ENCODE data around the gene INHBA.

Gene INHBA

DNA sequence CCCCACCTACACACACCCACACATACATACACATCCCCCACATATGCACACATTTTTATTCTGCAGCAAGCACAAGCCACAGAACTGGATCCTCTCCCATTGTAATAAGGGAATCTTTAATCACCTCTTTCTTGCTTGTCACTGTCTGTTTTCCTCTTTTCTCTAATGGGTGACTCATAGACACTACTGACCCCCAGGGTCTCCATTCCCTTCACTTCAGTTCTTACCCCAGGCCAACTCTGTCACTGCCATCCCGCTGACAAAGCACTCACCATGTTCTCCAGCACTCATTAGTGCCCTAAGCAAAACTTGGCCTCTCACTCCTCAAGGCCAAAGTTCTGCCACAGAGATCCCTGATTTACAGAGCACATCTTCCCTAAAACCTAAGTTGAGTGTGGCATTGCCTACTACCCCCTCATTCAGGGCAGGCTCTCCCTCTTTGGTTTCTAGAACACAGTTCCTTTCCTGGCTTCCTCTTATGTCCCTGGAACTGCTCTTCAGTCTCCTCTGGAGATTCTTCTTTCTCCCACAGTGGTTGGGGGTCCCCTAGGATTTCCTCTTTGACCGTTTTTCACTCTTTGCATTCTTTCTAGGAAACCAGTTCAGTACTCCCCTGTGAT, 39.6 kb upstream of the INHBA start:
- TF ChIP-seq, protein P1, sequence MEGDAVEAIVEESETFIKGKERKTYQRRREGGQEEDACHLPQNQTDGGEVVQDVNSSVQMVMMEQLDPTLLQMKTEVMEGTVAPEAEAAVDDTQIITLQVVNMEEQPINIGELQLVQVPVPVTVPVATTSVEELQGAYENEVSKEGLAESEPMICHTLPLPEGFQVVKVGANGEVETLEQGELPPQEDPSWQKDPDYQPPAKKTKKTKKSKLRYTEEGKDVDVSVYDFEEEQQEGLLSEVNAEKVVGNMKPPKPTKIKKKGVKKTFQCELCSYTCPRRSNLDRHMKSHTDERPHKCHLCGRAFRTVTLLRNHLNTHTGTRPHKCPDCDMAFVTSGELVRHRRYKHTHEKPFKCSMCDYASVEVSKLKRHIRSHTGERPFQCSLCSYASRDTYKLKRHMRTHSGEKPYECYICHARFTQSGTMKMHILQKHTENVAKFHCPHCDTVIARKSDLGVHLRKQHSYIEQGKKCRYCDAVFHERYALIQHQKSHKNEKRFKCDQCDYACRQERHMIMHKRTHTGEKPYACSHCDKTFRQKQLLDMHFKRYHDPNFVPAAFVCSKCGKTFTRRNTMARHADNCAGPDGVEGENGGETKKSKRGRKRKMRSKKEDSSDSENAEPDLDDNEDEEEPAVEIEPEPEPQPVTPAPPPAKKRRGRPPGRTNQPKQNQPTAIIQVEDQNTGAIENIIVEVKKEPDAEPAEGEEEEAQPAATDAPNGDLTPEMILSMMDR (IDR thresholded peaks at IDR 0.05; ENCODE audit: low read depth, low read length, missing control alignments), result no peak
- DNase-seq (ENCODE audit: extremely low read depth, low read depth), result no peak
- H3K4me3 ChIP-seq (replicated peaks; ENCODE audit: low read depth, low read length), result no peak overlapping the region

DNA sequence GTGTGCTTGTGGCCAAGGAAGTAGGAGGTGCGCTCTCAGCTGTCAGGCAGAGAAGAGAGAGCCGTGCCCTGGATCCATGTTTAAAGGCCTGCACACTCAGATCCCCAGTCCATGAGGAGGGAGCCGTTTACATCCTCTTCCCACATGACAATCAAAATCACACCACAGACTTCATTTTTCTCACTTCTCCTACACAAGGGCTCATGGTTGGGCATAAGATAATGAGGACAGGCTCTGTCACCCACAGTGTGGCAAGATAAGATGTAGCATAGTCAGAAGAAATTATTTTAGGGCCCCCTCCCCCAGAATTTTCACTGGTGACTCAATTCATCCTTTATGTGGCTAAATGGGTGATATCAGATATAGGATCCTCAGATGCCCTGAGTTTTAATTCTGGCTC, 35.9 kb upstream of the INHBA start:
- H3K4me3 ChIP-seq (replicated peaks; ENCODE audit: low read depth, low read length), result no peak overlapping the region
- DNase-seq (ENCODE audit: extremely low read depth, low read depth), result no peak
- TF ChIP-seq, protein P1 (IDR thresholded peaks at IDR 0.05; ENCODE audit: low read depth, low read length, missing control alignments), result no peak

- no peak for DNase-seq (ENCODE audit: extremely low read depth, low read depth)
- H3K4me3 ChIP-seq (replicated peaks; ENCODE audit: low read depth, low read length), result no peak overlapping the region
- TF ChIP-seq, protein P1 (IDR thresholded peaks at IDR 0.05; ENCODE audit: low read depth, low read length, missing control alignments), result no peak
Measured at GRCh38 chr7:41738336-41738735, 35.4 kb upstream of the INHBA start.

DNA sequence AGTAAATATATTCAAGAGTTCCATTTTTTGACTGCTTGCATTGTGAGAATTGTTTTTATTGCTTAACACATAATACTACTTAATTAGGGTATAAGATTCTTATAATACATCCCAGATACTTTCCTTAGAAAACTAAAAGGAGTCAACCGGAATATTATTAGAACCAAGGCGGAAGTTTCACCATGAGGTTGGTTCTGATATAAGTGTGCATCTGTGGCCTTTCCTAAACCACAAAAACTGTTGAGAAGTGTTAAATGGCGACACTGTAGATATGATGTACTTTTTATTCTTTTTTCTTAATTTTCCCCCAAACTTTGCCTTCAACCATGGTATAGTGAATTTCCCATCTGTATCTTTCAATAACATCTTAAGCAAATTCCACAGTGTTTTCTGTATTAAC, 32.3 kb upstream of the INHBA start:
- DNase-seq (ENCODE audit: extremely low read depth, low read depth), result no peak
- TF ChIP-seq, protein P1 (IDR thresholded peaks at IDR 0.05; ENCODE audit: low read depth, low read length, missing control alignments), result no peak
- no peak overlapping the region for H3K4me3 ChIP-seq (replicated peaks; ENCODE audit: low read depth, low read length)

DNA sequence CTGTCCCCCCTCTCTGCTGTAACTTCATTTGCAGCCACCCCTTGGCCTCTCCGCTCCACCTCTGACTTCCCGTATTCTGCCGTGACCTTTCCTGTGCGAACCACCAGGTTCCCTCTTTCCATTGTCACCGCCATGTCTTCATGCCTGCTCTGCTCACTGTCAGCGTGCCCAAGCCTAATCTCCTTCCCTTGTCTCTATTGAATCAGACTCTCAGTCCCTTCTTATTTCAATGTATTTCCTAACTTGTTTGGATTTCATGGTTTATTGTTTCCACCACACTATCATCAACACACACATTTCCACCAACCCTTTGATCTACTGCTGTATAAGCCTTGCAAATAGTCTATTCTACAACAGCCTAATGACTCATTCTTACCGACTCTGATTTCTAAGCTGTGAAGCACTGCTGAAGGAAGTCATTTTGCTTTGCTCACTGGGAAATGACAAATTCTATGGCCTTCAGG, 30.0 kb upstream of the INHBA start:
- H3K4me3 ChIP-seq (replicated peaks; ENCODE audit: low read depth, low read length), result no peak overlapping the region

GRCh38 chr7:41732436-41732785, 29.5 kb upstream of the INHBA start:
- TF ChIP-seq, protein P1 (IDR thresholded peaks at IDR 0.05; ENCODE audit: low read depth, low read length, missing control alignments), result peak; percentile 14
- no peak for DNase-seq (ENCODE audit: extremely low read depth, low read depth)
- no peak overlapping the region for H3K4me3 ChIP-seq (replicated peaks; ENCODE audit: low read depth, low read length)

More for the DNA sequence above, 30.0 kb upstream of the INHBA start:
- TF ChIP-seq, protein P1 (IDR thresholded peaks at IDR 0.05; ENCODE audit: low read depth, low read length, missing control alignments), result no peak
- DNase-seq (ENCODE audit: extremely low read depth, low read depth), result no peak

Measured in HFF-Myc (cell line).